Left ventricle myocardium inferior (tissue), 1 donor: ENCODE data around the gene NECAB3. TPM values are rescaled to one million over a fixed set of nuclear protein-coding genes. Genes with fewer than 3 reads are reported as not detected.
A peak's percentile ranks its signal among the peaks of the same experiment; 100 is the strongest.

Experiments used
- DNase-seq: peaks from one replicate; pipeline ENCODE4 v3.0.0-alpha.2; 2020
- H3K27ac ChIP-seq: fragments of 200-600 bp; replicated peaks from 2 replicates; pipeline ENCODE4 v1.8.0; 2021
- H3K27me3 ChIP-seq: fragments of 200-600 bp; 2 replicates; pipeline ENCODE4 v1.8.0; 2021; ENCODE audit warnings: low read depth
- H3K36me3 ChIP-seq: fragments of 200-600 bp; 2 replicates; pipeline ENCODE4 v1.8.0; 2021
- H3K4me1 ChIP-seq: fragments of 200-600 bp; 2 replicates; pipeline ENCODE4 v1.8.0; 2021
- H3K4me3 ChIP-seq: fragments of 200-600 bp; 2 replicates; pipeline ENCODE4 v1.8.0; 2021; ENCODE audit warnings: mild to moderate bottlenecking, moderate library complexity
- H3K9me3 ChIP-seq: fragments of 200-600 bp; replicated peaks from 2 replicates; pipeline ENCODE4 v1.8.0; 2021
- CTCF ChIP-seq: fragments of 200-600 bp; IDR thresholded peaks from 2 replicates; pipeline ENCODE4 v1.8.0; 2021; ENCODE audit warnings: antibody characterized with exemption, mild to moderate bottlenecking, borderline replicate concordance
- intact Hi-C: fragments of 100-400 bp; cut with micrococcal nuclease; formaldehyde crosslinking; loops from one replicate; pipeline ENCODE4 v1.11.0; 2022
- total RNA-seq: library from RNA; stranded (reverse); fragmentation: NEBNext Ultra II Directional; extraction: Animal tissue kit (Norgen Biotek cat#: 25700); gene quantifications from one replicate; pipeline ENCODE4 v1.2.1, GENCODE V29; 2021
- donor health status: DM: no; HTN: yes; CAD: no; lungs with severe emphysema.

The NECAB3 gene
- total RNA-seq, 1 donor from 2014 or later = 81.3 TPM

GRCh38 chr20:33662172-33662571, 12.1 kb downstream of the NECAB3 start, which contains the start of gene C20orf144:
TSS of gene C20orf144 (plus strand) at chr20:33662327. CDS start at chr20:33662346, 19 bp downstream.
- H3K36me3 ChIP-seq = peaks cover 35% of the 10 kb centered on the region
- H3K4me3 ChIP-seq = peak within 1 kb of the TSS; percentile 84
- peak; percentile 13 for DNase-seq
- peaks cover 40% of the 10 kb centered on the region for H3K4me1 ChIP-seq
- H3K27me3 ChIP-seq = no peaks in the 10 kb centered on the region
- intact Hi-C loops = no loop called here
- no peak for TF ChIP-seq CTCF
- no peaks in the 10 kb centered on the region for H3K9me3 ChIP-seq
- peak within 1 kb of the TSS; percentile 85 for H3K27ac ChIP-seq

GRCh38 chr20:33660685-33661058, 13.6 kb downstream of the NECAB3 start:
- no peak for DNase-seq
- no peaks in the 10 kb centered on the region for H3K27me3 ChIP-seq
- no peak for TF ChIP-seq CTCF
- no peaks in the 10 kb centered on the region for H3K9me3 ChIP-seq
- intact Hi-C loops = no loop called here
- peaks cover 41% of the 10 kb centered on the region for H3K36me3 ChIP-seq
- no peak overlapping the region for H3K4me3 ChIP-seq
- H3K4me1 ChIP-seq = peaks cover 27% of the 10 kb centered on the region
- no peak overlapping the region for H3K27ac ChIP-seq

DNA sequence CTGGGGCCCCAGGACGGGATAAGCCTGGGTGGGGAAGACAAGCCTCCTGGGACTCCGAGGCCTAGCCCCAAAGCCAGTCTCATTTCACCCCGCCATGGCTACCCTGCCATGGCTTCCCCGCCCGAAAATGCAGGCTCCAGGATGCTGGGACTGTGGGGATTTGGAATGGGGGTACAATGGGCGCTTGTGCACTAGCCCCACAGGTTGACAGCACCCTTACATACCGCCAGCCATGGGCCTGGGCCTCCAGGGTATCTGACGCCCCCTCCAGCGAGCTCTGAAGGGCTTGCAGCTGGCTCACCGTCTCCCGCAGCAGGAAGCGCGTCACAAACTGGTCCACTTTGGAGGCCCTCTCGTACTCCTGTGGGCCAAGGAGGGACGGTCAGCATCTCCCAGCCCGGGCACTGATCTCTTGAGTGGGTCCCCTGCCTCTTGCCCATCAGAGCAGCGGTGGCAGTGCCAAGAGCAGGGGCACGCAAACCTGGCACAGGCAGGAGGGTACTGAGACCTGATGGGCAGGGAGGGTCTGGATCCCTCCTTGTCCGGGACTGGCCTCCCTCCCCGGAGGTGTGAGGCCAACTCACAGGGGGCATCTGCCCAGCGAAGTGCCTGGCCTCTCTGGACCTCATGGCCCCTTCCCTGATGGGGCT, 14.1 kb downstream of the NECAB3 start:
- Histone ChIP-seq H3K36me3 (peaks cover 41% of the 10 kb centered on the region), H3K4me1 (peaks cover 27% of the 10 kb centered on the region), H3K9me3 (no peaks in the 10 kb centered on the region), H3K4me3 (no peak overlapping the region), H3K27me3 (no peaks in the 10 kb centered on the region), H3K27ac (no peak overlapping the region)
- no peak for DNase-seq
- intact Hi-C loops = no loop called here
- TF ChIP-seq CTCF = no peak

DNA sequence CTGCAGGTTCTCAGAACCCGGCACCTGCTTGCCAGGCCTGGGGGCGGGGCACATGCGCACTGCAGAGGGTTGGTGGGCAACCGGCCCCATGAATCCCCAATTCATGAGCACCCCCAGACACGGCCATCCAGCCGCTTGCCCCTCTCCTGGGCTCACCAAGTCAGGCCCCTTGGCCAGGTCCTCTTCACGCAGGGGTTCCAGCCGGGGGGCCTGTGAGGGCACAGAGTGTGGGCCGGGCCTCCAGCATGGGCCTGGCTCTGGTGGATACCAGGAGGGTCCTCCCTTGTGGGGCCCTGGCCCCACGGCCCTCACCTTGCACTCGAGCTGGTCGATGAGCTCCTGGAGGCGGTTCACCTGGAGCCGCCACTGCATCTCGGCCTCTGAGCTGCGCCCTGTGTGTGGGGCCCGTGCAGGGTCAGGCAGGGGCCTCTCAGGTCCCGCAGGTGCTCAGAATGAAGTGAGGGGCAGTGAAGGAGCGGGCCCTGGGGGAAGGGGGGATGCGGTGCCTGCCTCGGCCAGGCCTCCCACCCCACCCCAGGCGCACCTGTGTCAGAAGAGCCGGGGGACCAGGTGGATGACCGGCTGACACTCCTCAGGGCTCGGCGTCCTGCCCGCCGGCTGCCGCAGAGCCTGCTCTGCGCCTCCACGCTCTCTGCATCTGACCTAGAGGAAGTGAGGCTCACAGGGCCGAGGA, 14.7 kb downstream of the NECAB3 start:
- intact Hi-C loops = no loop called here
- Histone ChIP-seq H3K27me3 (no peaks in the 10 kb centered on the region), H3K4me1 (peaks cover 23% of the 10 kb centered on the region), H3K27ac (no peak overlapping the region), H3K36me3 (peaks cover 41% of the 10 kb centered on the region), H3K4me3 (no peak overlapping the region), H3K9me3 (no peaks in the 10 kb centered on the region)
- peak; percentile 11 for DNase-seq
- no peak for TF ChIP-seq CTCF

DNA sequence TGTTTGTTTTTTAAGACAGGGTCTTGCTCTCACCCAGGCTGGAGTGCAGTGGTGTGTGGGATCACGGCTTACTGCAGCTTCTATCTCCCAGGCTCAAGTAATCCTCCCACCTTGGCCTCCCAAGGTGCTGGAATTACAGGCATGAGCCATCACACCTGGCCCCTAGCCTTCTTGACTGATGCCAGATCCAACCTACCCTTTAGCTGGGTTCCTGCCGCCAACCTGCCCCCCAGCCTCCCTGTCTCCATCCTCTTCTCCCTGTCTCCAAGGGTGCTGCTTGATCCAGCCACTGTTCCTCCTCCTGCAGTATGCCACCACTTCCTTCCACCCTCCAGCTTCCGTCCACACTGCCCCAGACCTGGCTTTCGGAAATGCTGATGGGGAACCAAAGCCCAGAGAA, 15.3 kb downstream of the NECAB3 start:
- H3K36me3 ChIP-seq = peaks cover 41% of the 10 kb centered on the region
- intact Hi-C loops = no loop called here
- no peak for TF ChIP-seq CTCF
- H3K9me3 ChIP-seq = no peaks in the 10 kb centered on the region
- DNase-seq = no peak
- H3K27ac ChIP-seq = no peak overlapping the region
- peaks cover 22% of the 10 kb centered on the region for H3K4me1 ChIP-seq
- H3K4me3 ChIP-seq = no peak overlapping the region
- no peaks in the 10 kb centered on the region for H3K27me3 ChIP-seq
